HG03097 (cell line): ENCODE data around the gene AJM1.
"Not testable (repeated sequence)": the region's sequence is repeated elsewhere in the genome, so short reads cannot be mapped to it uniquely, and the experiment has no call there.

ENCODE experiments used
- ATAC-seq: cut with Tn5 transposase; IDR thresholded peaks from one replicate; pipeline ENCODE4 v1.9.1; 2021; ENCODE audit not compliant: unreplicated experiment, low FRiP score

AJM1 gene

GRCh38 chr9:136829981-136830885 is 12.0 kb upstream of the AJM1 start:
- ATAC-seq: no peak

DNA sequence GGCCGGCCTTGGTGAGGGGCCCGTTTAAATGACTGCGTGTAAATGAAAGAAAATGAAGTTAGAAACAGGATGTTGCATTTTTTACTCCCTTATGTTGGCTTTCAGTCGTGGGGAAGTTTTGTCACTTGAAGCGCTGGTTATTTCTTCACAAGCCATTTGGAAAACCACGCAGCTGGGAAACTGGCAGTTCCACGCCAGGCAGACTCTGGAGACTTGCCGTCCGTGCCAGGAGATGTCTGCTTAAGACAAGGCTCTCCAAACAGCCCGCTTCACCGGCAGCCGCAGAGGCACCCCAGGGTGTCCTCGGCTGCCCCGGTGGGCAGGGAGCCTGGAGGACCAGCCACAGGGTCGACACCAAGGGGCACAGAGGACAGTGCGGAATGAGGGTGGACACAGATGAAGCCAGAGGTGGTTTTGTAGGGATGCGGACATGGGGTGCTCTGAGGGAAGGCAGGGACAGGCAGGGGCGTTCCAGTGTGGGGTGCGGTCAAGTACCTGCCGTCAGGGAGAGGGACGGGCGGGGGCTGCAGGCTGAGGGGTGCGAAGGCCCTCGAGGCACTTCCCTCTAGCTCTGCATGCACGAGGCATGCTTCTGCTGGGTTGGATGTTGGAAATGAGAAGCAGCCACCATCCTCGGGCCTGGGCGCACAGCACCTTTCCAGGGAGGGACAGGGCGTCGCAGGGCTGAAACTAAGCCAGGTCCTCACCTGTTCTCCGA is 11.1 kb upstream of the AJM1 start:
- ATAC-seq: no peak

GRCh38 chr9:136831720-136832104 is 10.6 kb upstream of the AJM1 start:
- no peak for ATAC-seq

DNA sequence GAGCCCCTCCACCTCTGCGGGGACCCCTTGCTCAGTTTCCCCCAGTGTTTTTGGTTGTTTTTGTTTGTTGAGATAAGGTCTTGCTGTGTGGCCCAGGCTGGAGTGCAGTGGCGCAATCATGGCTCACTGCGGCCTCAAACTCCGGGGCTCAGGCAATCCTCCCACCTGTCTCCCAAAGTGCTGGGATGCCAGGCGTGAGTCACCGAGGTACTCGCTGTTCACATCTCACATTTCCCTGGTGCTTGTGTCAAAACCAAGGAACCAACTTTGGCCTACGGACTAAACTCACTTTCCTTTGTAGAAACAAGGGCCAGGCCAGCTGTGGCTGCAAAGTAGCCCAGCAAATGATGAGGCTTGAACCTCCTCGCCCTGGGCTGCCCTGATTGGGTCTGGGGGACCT is 9.7 kb upstream of the AJM1 start:
- no peak for ATAC-seq

GRCh38 chr9:136833381-136834048 is 8.8 kb upstream of the AJM1 start:
- not testable (repeated sequence) for ATAC-seq

DNA sequence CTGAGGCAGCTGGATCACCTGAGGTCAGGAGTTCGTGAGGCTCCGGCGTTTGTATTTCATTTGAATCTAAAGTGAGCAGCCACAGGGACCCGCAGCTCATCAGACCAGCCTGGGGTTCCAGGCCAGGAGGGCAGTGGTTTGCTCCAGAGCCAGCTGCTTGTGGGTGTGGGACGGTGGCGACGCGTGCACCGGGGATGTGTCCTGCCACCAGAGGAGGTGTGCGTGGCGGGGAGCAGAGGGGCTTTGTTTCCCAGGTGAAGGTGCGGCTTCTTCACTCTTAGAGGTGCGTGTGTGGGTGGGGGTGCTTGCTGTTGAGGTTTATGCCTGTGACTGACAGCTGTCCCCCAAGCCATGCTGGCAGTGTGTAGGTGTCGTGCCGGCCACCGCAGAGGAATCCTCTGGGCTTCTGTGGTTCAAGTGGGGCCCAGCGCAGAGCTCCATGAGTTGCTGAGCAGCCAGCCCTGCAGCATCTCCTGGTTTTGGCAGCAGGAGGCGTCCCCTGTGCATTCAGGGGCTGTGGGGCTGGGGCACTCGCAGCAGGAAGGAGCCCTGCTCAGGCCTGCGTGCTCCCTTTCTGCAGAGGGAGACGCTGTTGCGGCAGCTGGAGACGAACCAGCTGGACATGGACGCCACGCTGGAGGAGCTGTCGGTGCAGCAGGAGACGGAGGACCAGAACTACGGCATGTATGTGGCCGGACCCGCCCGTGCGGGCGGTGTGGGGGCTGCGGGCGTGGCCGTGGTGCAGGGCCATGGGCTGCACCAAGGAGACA is 6.9 kb upstream of the AJM1 start:
- ATAC-seq: no peak

DNA sequence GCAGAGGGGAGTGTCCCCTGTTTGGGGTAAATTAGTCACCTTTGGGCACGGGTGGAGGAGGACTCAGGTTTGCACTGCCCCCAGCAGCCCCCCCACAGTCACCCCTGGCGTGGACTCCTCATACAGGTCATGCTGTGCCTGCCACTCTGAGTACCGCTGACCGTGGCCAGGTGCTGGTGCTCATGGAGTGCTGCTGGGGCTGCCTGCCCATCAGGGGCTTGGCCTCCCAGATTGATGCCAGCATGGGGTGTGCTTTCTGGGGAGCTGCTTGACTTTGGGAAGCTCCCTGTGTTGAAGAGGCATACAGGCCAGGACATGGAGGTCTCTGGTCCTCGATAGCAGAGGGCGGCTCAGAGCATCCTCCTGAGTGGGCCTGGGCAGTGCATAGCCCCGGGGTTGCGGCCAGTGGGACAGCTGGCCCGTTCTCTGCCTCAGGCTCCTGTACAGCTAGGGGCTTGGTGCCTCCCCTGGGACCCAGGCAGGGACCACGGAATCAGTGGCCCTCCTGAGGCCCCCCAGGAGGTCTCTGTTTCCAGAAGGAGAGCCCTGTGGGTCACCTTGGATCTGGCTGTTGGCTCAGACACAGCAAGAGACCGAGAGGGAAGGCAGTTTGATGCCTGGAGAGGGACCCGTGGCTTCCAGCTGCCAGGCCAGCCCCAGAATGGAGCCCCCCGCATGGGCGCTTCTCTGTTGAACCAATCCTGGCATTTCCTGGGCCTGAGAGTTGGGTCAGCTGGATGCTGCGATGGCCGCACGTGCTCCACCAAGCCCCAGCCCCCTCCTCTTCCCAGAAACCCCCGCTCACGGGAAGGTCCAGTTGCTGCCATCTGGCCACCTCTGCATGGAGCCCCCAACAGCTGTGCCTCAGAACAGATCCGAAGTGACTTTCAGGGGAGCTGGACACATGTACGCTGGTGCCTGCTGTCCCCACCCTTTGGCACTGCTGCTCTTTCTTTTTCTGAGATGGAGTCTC is 6.1 kb upstream of the AJM1 start:
- ATAC-seq: no peak

DNA sequence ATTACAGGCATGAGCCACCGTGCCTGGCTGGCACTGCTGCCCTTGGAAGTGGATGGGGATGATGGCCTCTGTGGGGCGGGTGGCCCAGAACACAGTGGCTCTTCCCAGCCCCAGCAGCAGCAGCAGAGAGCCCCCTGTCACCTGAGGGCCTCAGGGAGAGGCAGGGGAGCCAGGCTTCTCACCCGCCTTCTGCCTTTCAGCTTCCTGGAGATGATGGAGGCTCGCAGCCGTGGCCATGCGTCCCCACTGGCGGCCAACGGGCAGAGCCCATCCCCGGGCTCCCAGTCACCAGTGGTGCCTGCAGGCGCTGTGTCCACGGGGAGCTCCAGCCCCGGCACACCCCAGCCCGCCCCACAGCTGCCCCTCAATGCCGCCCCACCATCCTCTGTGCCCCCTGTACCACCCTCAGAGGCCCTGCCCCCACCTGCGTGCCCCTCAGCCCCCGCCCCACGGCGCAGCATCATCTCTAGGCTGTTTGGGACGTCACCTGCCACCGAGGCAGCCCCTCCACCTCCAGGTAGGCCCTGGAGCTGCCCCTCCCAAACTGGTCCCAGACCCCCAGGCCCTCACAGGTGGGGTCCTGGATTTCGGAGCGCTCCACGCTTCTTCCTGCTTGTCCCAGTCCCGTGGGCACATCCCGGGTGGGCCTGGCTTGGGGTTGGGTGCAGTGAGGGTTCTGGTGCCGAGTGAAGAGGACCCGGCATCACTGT is 5.0 kb upstream of the AJM1 start:
- no peak for ATAC-seq

- not testable (repeated sequence) for ATAC-seq
Measured at GRCh38 chr9:136837856-136838277, 4.4 kb upstream of the AJM1 start.

DNA sequence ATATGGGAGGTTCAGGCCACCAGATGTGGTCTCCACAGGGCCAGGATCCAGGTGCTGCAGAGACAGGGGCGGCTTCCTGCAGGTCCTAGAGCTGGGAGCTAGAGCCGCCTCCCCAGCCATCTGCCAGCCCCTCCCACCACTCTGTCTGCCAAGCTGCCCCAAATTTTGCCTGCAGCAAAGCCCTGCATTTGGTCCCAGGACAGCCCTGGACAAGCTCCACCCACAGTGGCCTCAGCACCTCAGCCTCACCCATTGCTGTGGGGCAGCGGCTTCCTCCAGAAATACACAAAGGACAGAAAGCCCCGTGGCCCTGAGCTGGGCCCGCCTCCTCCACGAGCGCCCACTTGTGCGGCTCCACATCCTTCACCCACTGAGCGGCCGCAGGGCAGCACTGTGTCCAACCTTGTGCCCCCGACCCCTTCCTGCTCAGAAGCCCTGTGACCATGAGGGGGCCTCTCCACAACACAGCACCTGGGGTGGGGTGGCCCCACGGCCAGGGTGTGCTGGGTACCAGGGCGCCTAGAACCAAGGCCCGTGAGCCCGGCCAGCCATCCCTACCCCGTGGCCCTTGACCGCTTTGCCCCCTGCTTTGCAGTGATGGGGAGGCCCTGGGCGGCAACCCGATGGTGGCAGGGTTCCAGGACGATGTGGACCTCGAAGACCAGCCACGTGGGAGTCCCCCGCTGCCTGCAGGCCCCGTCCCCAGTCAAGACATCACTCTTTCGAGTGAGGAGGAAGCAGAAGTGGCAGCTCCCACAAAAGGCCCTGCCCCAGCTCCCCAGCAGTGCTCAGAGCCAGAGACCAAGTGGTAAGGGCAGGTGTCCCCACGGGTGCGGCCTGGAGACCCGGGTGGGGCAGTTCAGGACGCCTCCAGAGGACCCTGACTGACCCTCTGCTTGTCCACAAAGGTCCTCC is 3.7 kb upstream of the AJM1 start:
- ATAC-seq: no peak

DNA sequence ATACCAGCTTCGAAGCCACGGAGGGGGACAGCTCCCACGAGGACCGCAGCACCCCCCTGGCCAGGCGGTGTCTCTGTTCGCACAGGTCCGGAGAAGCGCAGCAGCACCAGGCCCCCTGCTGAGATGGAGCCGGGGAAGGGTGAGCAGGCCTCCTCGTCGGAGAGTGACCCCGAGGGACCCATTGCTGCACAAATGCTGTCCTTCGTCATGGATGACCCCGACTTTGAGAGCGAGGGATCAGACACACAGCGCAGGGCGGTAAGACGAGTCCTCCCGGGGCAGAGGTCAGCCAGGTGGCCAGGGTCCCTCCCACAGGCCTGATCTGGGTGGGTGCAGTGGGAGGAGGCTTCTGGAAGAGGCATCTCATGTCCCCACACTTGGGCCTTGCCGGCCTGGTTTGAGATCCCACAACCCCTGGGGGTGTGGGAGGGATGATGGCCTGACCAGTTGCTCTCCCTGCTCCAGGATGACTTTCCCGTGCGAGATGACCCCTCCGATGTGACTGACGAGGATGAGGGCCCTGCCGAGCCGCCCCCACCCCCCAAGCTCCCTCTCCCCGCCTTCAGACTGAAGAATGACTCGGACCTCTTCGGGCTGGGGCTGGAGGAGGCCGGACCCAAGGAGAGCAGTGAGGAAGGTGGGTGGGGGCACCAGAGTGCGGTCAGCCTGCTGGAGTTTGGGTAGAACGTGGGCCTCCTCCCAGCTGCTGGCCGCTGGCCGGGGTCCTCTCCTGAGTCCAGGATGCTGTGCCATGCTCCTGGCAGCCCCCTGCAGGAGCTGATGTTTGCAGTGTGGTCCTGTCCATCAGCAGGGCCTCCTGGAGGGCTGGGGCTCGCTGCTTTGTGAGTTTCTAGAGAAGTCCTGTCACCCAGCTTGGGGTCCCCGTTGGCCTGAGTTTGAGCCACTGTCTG is 2.8 kb upstream of the AJM1 start:
- no peak for ATAC-seq

GRCh38 chr9:136840140-136840876 is 2.0 kb upstream of the AJM1 start:
- ATAC-seq: no peak

DNA sequence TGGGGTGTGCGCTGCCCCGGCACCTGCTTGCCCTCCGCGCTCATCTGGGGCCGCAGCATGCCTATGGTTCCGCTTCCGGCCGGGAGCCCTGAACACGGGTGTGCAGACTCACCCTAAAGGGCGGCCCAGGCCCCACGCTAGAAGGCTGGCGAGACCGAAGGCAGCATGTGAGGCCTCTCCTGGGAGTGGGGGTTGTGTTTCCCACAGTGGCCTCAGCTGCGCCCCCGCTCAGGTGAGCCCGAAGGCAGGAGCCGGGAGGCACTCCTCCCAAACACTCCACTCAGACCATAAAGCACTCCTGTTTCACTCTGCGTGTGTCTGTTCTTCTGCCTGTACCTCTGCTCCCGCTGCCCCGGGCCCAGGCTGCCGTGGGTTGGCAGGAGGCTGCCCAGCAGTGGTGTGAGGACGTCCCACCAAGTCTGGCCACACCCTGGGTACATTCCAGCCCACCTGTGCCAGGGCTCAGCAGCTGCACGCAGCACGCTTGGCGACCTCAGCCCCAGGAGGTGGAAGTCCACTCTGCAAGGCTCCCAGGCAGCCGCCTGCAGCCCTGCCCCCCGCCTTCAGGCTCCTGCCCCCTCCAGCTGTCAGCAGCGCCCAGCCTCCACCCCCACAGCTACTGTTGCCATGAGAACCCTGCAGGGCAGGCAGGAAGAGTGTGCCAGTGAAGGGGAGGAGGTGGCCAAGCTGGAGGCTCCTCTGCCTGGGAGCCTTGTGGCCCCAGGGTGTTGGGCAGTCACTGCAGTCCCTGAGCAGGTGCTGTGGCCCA is 1.2 kb upstream of the AJM1 start:
- no peak for ATAC-seq

DNA sequence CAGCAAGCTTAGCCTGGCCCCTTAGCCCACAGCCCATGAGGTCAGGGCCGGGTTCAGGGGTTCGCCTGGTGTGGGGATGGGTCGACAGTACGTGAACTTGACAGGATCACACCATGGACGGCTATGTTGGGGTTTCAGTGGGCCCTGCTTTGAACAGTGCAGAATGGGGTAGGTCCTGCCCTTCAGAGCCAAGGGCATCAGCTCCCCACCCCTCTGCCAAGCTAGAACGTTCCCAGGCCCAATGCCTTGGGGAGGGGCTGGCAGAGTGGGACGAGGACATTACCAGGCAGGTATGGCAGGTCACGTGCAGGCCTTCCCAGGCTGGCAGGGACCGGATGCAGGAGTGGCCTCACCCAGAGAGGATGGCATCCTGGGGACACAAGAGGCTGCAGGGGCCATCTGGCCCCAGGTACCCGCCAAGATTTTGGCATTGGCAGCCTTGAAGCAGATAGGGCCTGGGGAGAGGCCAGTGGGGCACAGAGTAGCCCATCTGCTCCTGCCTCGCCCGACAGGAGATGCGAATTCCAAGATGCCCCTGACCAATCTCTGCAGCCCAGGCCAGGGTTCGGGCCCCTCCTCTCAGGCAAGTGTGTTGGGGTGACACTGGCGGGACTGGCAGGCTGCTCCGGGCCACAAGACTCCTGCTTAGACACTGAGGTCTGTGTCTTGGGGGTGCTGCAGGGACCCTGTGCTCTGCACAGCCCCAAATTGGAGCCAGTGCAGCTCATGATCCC is 465 bp upstream of the AJM1 start:
- not testable (repeated sequence) for ATAC-seq
